Measurements from ENCODE around the gene ARFGEF3. TPM values are rescaled to one million over a fixed set of nuclear protein-coding genes. Genes with fewer than 3 reads are reported as not detected.

Gene ARFGEF3
- total RNA-seq, 1 donor from 2014 or later = 1.9 TPM

DNA sequence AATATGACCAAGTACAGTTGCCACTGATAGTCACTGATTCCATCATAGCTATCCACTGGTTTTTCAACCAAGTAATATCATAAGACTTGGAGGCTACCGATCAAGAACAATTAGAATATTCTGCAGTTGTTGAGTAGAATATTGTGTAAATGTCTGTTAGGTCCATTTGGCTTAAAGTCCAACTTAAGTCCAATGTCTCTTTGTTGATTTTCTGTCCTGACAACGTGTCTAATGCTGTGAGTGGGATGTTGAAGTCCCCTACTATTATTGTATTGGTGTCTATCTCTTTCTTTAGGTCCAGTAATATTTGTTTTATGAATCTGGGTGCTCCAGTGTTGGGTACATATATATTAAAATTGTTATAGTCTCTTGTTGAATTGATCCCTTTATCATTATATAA is 13.9 kb downstream of the ARFGEF3 start:
- FAIRE-seq (no peak), DNase-seq (ENCODE audit: low read depth) (no peak)
- H3K36me3 ChIP-seq (ENCODE audit: insufficient read depth, low read length) = no peaks in the 10 kb centered on the region
- Mint-ChIP-seq H3K4me3 (ENCODE audit: unreplicated experiment) (no peak overlapping the region), H3K36me3 (ENCODE audit: low read depth, unreplicated experiment) (peaks cover 2% of the 10 kb centered on the region), H3K27me3 (ENCODE audit: low read depth, unreplicated experiment) (no peaks in the 10 kb centered on the region), H3K27ac (ENCODE audit: unreplicated experiment) (no peak overlapping the region), H3K4me1 (ENCODE audit: low read depth, unreplicated experiment) (no peaks in the 10 kb centered on the region), H3K9me3 (ENCODE audit: unreplicated experiment) (peaks cover 20% of the 10 kb centered on the region)
- no peaks in the 10 kb centered on the region for H4K20me1 ChIP-seq (ENCODE audit: insufficient read depth, low read length)
- no peak overlapping the region for H3K27ac ChIP-seq (ENCODE audit: low read depth, low read length)
- no peaks in the 10 kb centered on the region for H3K4me1 ChIP-seq (ENCODE audit: insufficient read depth, low read length)
- H3K4me3 ChIP-seq (ENCODE audit: insufficient read depth, low read depth, low read length) = no peak overlapping the region
- H3K9ac ChIP-seq (ENCODE audit: low read length) = no peak overlapping the region
- no peaks in the 10 kb centered on the region for H3K27me3 ChIP-seq (ENCODE audit: insufficient read depth, low read length)
- H2AFZ ChIP-seq (ENCODE audit: low read depth, low read length) = no peak overlapping the region
- no peaks in the 10 kb centered on the region for H3K9me3 ChIP-seq (ENCODE audit: insufficient read depth, low read depth, low read length)
- H3K79me2 ChIP-seq (ENCODE audit: insufficient read depth, low read length) = no peaks in the 10 kb centered on the region
- H3K4me2 ChIP-seq (ENCODE audit: low read length) = no peak overlapping the region
- TF ChIP-seq, protein P1, sequence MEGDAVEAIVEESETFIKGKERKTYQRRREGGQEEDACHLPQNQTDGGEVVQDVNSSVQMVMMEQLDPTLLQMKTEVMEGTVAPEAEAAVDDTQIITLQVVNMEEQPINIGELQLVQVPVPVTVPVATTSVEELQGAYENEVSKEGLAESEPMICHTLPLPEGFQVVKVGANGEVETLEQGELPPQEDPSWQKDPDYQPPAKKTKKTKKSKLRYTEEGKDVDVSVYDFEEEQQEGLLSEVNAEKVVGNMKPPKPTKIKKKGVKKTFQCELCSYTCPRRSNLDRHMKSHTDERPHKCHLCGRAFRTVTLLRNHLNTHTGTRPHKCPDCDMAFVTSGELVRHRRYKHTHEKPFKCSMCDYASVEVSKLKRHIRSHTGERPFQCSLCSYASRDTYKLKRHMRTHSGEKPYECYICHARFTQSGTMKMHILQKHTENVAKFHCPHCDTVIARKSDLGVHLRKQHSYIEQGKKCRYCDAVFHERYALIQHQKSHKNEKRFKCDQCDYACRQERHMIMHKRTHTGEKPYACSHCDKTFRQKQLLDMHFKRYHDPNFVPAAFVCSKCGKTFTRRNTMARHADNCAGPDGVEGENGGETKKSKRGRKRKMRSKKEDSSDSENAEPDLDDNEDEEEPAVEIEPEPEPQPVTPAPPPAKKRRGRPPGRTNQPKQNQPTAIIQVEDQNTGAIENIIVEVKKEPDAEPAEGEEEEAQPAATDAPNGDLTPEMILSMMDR (IDR thresholded peaks at IDR 0.05; ENCODE audit: insufficient read depth, low read depth, low read length) = no peak
- TF ChIP-seq EZH2 (IDR thresholded peaks at IDR 0.05; ENCODE audit: insufficient read depth, low read length) = no peak

DNA sequence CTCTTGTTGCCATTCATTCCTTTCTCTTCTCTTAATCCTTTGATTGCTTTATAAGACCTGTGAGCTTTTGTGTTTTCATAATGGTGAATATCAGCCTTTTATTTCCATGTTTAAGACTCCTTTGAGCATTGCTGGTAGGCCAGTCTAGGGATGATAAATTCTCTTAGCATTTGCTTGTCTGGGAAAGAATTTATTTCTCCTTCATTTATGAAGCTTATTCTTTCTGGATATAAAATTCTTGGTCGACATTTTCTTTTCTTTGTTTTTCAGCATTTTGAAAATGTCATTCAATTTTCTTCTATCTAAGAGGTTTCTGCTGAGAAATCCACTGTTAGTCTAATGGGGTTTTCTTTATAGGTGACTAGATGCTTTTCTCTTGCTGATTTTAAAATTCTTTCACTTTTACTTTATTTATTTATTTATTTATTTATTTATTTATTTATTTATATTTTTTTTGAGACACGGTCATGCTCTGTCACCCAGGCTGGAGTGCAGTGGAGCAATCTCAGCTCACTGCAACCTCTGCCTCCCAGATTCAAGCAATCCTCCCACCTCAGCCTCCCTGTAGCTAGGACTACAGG is 15.0 kb downstream of the ARFGEF3 start:
- no peak for FAIRE-seq

More for the DNA sequence above, 15.0 kb downstream of the ARFGEF3 start:
- Mint-ChIP-seq H3K9me3 (ENCODE audit: unreplicated experiment) (peaks cover 20% of the 10 kb centered on the region), H3K4me1 (ENCODE audit: low read depth, unreplicated experiment) (no peaks in the 10 kb centered on the region), H3K4me3 (ENCODE audit: unreplicated experiment) (no peak overlapping the region), H3K27ac (ENCODE audit: unreplicated experiment) (no peak overlapping the region), H3K27me3 (ENCODE audit: low read depth, unreplicated experiment) (no peaks in the 10 kb centered on the region), H3K36me3 (ENCODE audit: low read depth, unreplicated experiment) (peaks cover 2% of the 10 kb centered on the region)
- Histone ChIP-seq H3K4me3 (ENCODE audit: insufficient read depth, low read depth, low read length) (no peak overlapping the region), H4K20me1 (ENCODE audit: insufficient read depth, low read length) (no peaks in the 10 kb centered on the region), H3K4me1 (ENCODE audit: insufficient read depth, low read length) (no peaks in the 10 kb centered on the region), H3K9me3 (ENCODE audit: insufficient read depth, low read depth, low read length) (no peaks in the 10 kb centered on the region), H2AFZ (ENCODE audit: low read depth, low read length) (no peak overlapping the region), H3K27me3 (ENCODE audit: insufficient read depth, low read length) (no peaks in the 10 kb centered on the region), H3K4me2 (ENCODE audit: low read length) (no peak overlapping the region), H3K36me3 (ENCODE audit: insufficient read depth, low read length) (no peaks in the 10 kb centered on the region), H3K27ac (ENCODE audit: low read depth, low read length) (no peak overlapping the region), H3K9ac (ENCODE audit: low read length) (no peak overlapping the region), H3K79me2 (ENCODE audit: insufficient read depth, low read length) (no peaks in the 10 kb centered on the region)
- no peak for DNase-seq (ENCODE audit: low read depth)
- TF ChIP-seq, protein P1 (IDR thresholded peaks at IDR 0.05; ENCODE audit: insufficient read depth, low read depth, low read length) = no peak
- no peak for TF ChIP-seq EZH2 (IDR thresholded peaks at IDR 0.05; ENCODE audit: insufficient read depth, low read length)

All from astrocyte (in vitro differentiated cells and primary cell).